Fibroblast of the aortic adventitia (primary cell): ENCODE measurements around the gene DIPK1A. TPM values are rescaled to one million over a fixed set of nuclear protein-coding genes. Genes with fewer than 3 reads are reported as not detected.

Experiments
- DNase-seq: peaks from one replicate; pipeline ENCODE4 v3.0.0-alpha.2; 2010; ENCODE audit warnings: low read depth
- H3K4me3 ChIP-seq: 2 replicates; pipeline ENCODE4 v1.5.1; 2011; ENCODE audit warnings: low read depth, mild to moderate bottlenecking, control low read depth, low read length, moderate library complexity
- total RNA-seq: library from RNA; depleted of rRNA; stranded (reverse); fragments of >200 nt; gene quantifications from 2 replicates; pipeline ENCODE4 v1.2.3, GENCODE V29; 2012; ENCODE audit warnings: low replicate concordance
- TF ChIP-seq, protein P1 (sequence below): IDR thresholded peaks from 2 replicates; pipeline ENCODE4 v1.5.1; 2011; ENCODE audit warnings: mild to moderate bottlenecking, low read length, control low read depth, inconsistent platforms; ENCODE audit not compliant: insufficient read depth

The DIPK1A gene
- total RNA-seq, 1 donor, result 17.1 TPM

- no peak for DNase-seq
- H3K4me3 ChIP-seq, result no peak overlapping the region
- TF ChIP-seq, protein P1, sequence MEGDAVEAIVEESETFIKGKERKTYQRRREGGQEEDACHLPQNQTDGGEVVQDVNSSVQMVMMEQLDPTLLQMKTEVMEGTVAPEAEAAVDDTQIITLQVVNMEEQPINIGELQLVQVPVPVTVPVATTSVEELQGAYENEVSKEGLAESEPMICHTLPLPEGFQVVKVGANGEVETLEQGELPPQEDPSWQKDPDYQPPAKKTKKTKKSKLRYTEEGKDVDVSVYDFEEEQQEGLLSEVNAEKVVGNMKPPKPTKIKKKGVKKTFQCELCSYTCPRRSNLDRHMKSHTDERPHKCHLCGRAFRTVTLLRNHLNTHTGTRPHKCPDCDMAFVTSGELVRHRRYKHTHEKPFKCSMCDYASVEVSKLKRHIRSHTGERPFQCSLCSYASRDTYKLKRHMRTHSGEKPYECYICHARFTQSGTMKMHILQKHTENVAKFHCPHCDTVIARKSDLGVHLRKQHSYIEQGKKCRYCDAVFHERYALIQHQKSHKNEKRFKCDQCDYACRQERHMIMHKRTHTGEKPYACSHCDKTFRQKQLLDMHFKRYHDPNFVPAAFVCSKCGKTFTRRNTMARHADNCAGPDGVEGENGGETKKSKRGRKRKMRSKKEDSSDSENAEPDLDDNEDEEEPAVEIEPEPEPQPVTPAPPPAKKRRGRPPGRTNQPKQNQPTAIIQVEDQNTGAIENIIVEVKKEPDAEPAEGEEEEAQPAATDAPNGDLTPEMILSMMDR, result no peak
These were observed 121.8 kb downstream of the DIPK1A start for GRCh38 chr1:92839442-92839841.

- TF ChIP-seq, protein P1, result no peak
- H3K4me3 ChIP-seq, result no peak overlapping the region
- no peak for DNase-seq
These were observed 122.7 kb downstream of the DIPK1A start for GRCh38 chr1:92838519-92838918.

GRCh38 chr1:92837062-92837461 lies 124.2 kb downstream of the DIPK1A start:
- TF ChIP-seq, protein P1, result no peak
- no peak overlapping the region for H3K4me3 ChIP-seq
- DNase-seq, result no peak

DNA sequence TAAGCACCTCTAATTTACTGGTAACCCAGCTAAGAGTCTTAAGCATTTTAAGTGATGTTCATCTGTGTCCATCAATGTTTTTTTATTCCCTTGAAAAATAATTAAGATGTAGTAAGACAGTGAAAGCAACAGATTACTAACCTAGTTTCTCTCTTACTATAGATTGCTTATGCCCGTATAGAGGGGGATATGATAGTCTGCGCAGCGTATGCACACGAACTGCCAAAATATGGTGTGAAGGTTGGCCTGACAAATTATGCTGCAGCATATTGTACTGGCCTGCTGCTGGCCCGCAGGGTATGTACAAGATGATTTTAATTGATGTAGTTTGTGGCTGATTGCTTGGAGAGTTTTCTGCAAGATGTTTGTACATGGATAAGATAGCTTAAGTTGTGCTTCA lies 126.6 kb downstream of the DIPK1A start:
- peak overlapping the region; percentile 25 for H3K4me3 ChIP-seq
- TF ChIP-seq, protein P1, result no peak
- DNase-seq, result no peak

DNA sequence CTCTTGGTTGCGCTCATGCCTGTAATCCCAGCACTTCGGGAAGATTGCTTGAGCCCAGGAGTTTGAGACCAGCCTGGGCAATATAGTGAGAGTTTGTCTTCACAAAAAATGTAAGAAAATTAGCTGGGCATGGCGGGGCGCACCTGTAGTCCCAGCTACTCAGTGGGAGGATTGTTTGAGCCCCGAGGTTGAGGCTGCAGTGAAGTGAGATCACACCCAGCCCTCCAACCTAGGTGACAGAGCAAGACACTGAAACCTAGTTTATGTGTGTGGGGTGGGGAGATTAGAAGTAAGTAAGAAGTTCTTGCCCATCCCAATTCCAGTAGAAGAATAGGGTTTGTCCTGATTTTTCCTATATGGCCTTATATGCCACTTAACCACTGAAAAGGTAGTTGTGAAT lies 127.4 kb downstream of the DIPK1A start:
- H3K4me3 ChIP-seq, result peak overlapping the region; percentile 98
- TF ChIP-seq, protein P1, result no peak

DNA sequence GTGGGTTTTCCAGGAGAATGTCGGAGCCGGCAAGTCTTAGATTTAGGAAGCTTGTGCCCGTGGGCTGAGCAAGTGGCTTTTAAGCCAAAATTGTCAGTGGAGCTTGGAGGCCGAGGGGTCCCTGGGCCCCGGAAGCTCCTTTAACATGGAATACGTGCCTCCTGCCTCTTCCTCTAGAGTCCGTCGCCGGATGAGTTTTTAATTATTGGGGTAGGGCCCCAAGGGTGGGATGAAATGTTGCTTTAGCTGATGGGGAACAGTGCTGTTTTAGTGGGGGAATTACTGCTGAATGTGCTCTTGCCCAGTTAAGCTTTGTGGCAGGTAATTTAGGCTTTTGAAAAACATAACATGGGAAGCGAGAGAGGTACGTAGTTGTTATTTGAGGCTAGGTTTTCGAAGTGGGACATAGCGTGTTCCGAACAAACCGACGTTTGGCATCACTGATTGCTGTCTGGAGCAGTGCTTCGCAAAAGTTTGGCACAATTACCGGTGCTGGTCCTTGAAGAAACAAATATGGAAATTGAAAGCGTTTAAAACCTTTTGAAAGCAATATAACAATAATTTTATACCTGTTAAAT lies 128.6 kb downstream of the DIPK1A start:
- H3K4me3 ChIP-seq, result peak overlapping the region; percentile 98
- TF ChIP-seq, protein P1, result no peak
- DNase-seq, result peak; percentile 49

More for the DNA sequence above, 127.4 kb downstream of the DIPK1A start:
- DNase-seq, result no peak
